Neural crest cell (in vitro differentiated cells): ENCODE measurements around the gene ZC2HC1B. TPM values are rescaled to one million over a fixed set of nuclear protein-coding genes. Genes with fewer than 3 reads are reported as not detected.
A peak's percentile ranks its signal among the peaks of the same experiment; 100 is the strongest.
"Not testable (repeated sequence)": the region's sequence is repeated elsewhere in the genome, so short reads cannot be mapped to it uniquely, and the experiment has no call there.

ENCODE experiments used
- DNase-seq: peaks from one replicate; pipeline ENCODE4 v3.0.0; 2021; ENCODE audit warnings: low read depth, mixed read lengths, low spot score
- H3K27ac Mint-ChIP-seq: one replicate; pipeline ENCODE4 v1.8.0; 2021; ENCODE audit warnings: mild to moderate bottlenecking, mixed read lengths; ENCODE audit not compliant: unreplicated experiment
- H3K27me3 Mint-ChIP-seq: 2 replicates; pipeline ENCODE4 v1.8.0; 2021; ENCODE audit warnings: low read depth, mild to moderate bottlenecking, mixed read lengths
- H3K36me3 Mint-ChIP-seq: 2 replicates; pipeline ENCODE4 v1.8.0; 2021; ENCODE audit warnings: low read depth, mild to moderate bottlenecking, mixed read lengths
- H3K4me1 Mint-ChIP-seq: 2 replicates; pipeline ENCODE4 v1.8.0; 2021; ENCODE audit warnings: mixed read lengths
- H3K4me3 Mint-ChIP-seq: one replicate; pipeline ENCODE4 v1.8.0; 2021; ENCODE audit warnings: mild to moderate bottlenecking, mixed read lengths
- H3K9me3 Mint-ChIP-seq: 2 replicates; pipeline ENCODE4 v1.8.0; 2021; ENCODE audit warnings: mixed read lengths
- total RNA-seq: library from RNA; stranded (reverse); gene quantifications from 2 replicates; pipeline ENCODE4 v1.2.1, GENCODE V29; 2021
- TF ChIP-seq, protein P1 (sequence below): fragments of 200-600 bp; sonication (generic); conservative IDR thresholded peaks from 2 replicates; pipeline ENCODE4 v1.5.0; 2021; ENCODE audit warnings: antibody characterized with exemption, mild to moderate bottlenecking

ZC2HC1B gene
- total RNA-seq, 1 donor from 2014 or later, result not detected

DNA sequence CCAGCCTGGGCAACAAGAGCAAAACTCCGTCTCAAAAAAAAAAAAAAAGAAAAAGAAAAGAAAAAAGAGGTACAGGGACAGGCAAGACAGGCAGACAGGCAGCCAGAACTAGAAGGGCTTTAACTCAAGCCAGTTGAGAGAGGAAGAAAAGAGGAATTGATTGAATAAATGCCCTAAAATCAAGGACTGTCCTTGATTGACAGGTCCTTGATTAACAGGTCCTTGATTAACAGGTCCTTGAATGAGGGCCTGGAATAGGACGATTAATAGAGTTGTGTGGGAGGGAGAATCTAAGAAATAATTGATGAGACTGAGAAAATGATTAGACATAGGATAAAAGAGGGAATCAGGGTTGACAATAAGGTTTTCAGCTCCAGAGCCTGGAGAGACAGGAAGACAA, 36.1 kb downstream of the ZC2HC1B start:
- TF ChIP-seq, protein P1, sequence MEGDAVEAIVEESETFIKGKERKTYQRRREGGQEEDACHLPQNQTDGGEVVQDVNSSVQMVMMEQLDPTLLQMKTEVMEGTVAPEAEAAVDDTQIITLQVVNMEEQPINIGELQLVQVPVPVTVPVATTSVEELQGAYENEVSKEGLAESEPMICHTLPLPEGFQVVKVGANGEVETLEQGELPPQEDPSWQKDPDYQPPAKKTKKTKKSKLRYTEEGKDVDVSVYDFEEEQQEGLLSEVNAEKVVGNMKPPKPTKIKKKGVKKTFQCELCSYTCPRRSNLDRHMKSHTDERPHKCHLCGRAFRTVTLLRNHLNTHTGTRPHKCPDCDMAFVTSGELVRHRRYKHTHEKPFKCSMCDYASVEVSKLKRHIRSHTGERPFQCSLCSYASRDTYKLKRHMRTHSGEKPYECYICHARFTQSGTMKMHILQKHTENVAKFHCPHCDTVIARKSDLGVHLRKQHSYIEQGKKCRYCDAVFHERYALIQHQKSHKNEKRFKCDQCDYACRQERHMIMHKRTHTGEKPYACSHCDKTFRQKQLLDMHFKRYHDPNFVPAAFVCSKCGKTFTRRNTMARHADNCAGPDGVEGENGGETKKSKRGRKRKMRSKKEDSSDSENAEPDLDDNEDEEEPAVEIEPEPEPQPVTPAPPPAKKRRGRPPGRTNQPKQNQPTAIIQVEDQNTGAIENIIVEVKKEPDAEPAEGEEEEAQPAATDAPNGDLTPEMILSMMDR, result no peak
- no peak for DNase-seq
- no peak overlapping the region for H3K4me3 Mint-ChIP-seq
- H3K27ac Mint-ChIP-seq, result no peak overlapping the region
- H3K9me3 Mint-ChIP-seq, result no peaks in the 10 kb centered on the region
- no peaks in the 10 kb centered on the region for H3K27me3 Mint-ChIP-seq
- H3K36me3 Mint-ChIP-seq, result no peaks in the 10 kb centered on the region
- H3K4me1 Mint-ChIP-seq, result peaks cover 4% of the 10 kb centered on the region

DNA sequence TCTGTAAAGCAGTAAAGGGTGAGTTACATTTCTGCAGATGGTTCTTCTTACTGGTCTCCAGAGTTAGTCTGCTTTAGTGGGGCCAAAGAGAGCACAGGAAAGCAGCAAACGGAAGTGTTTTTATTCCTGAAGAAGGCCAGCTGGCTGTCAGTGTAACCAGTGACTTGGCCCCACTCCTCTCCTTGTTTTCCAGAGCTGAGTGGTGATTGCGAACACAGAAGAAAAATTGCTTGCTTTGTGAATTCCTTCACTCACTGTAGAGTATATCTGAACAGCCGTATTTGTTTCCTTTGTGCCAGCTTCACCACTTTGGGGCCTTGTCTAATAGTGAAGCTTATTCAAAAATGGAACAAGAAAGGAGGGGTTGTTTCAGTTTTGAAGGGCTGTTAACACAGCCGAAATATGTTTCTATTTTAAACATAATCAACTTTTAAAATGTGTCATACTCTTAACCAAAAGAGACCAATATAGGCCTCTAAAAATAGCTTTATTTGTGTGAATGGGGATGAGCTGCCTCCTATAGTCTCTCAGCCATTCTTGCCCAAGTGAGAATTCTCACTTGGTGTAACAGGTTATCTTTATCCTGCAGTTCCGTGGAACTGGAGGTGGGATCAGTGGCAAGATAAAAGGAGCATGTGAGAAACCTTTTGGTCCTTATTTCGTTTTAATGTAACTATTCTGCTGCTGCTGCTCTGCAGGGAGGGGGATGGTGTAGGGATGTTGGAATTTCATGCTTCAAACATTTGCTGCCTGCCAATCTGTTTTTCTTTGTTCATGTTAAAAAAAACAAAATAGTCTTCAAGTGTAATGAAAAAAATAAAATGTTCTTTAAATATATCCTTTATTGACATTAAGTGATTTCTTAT, 37.8 kb downstream of the ZC2HC1B start:
- no peak for DNase-seq
- no peak overlapping the region for H3K4me3 Mint-ChIP-seq
- H3K27me3 Mint-ChIP-seq, result no peaks in the 10 kb centered on the region
- peaks cover 4% of the 10 kb centered on the region for H3K4me1 Mint-ChIP-seq
- TF ChIP-seq, protein P1, result no peak
- peak overlapping the region; percentile 8 for H3K27ac Mint-ChIP-seq
- no peaks in the 10 kb centered on the region for H3K9me3 Mint-ChIP-seq
- no peaks in the 10 kb centered on the region for H3K36me3 Mint-ChIP-seq

DNA sequence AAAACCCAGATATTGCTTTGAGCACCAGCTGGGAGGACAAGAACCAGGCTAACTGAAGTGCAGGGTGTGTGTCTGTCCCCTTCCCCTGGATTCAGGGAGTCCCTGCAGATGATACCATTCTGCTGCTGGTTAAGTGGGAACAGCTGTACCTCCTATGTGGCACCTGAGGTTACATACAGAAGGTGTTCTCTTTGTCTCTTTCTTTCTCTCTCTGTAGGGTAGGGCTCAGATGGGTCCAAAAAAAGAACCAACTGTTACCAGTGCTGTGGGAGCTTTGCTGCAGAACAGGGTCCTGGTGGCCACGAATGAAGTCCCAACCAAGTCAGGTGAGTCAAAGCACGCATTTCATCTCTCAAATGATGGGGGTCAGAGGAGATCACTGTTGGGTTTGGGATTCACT, 38.6 kb downstream of the ZC2HC1B start:
- Mint-ChIP-seq H3K27ac (no peak overlapping the region), H3K27me3 (no peaks in the 10 kb centered on the region), H3K36me3 (no peaks in the 10 kb centered on the region), H3K4me3 (no peak overlapping the region), H3K9me3 (no peaks in the 10 kb centered on the region), H3K4me1 (peaks cover 4% of the 10 kb centered on the region)
- DNase-seq, result no peak
- TF ChIP-seq, protein P1, result no peak

DNA sequence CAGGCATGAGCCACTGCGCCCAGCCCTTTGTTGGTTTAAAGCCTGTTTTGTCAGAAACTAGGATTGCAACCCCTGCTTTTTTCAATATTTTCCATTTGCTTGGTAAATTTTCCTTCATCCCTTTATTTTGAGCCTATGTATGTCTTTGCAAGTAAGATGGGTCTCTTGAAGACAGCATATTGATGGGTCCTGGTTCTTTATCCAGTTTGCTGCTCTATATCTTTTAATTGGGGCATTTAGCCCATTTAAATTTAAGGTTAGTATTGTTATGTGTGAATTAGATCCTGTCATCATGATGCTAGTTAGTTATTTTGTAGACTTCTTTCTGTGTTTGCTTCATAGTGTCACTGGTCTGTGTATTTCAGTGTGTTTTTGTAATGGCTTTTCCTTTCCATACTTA, 46.8 kb downstream of the ZC2HC1B start:
- H3K9me3 Mint-ChIP-seq, result peaks cover 14% of the 10 kb centered on the region
- no peak overlapping the region for H3K27ac Mint-ChIP-seq
- H3K36me3 Mint-ChIP-seq, result peaks cover 12% of the 10 kb centered on the region
- no peaks in the 10 kb centered on the region for H3K4me1 Mint-ChIP-seq
- no peaks in the 10 kb centered on the region for H3K27me3 Mint-ChIP-seq
- H3K4me3 Mint-ChIP-seq, result no peak overlapping the region
- no peak for DNase-seq
- TF ChIP-seq, protein P1, result no peak

DNA sequence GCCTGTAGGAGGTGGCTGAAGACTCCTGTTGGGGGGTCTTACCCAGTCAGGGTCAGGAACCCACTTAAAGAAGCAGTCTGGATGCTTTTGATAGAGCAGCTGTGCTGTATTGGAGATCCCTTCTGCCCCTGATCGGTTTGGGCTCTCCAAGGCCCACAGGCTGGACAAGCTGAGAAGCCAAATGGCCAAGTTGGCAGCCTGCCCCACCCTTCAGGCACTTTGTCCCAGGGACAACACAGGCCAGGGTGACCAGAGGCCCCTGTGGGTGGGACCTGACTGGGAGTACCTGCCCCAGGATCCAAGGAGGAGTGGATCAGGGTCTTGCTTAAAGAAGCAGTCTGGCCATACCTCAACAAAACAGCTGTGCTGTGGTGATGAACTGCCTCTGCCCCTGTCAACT, 48.4 kb downstream of the ZC2HC1B start:
- Mint-ChIP-seq H3K36me3 (peaks cover 12% of the 10 kb centered on the region), H3K9me3 (peaks cover 14% of the 10 kb centered on the region), H3K4me1 (no peaks in the 10 kb centered on the region), H3K4me3 (no peak overlapping the region), H3K27me3 (no peaks in the 10 kb centered on the region), H3K27ac (no peak overlapping the region)
- no peak for DNase-seq
- TF ChIP-seq, protein P1, result no peak

DNA sequence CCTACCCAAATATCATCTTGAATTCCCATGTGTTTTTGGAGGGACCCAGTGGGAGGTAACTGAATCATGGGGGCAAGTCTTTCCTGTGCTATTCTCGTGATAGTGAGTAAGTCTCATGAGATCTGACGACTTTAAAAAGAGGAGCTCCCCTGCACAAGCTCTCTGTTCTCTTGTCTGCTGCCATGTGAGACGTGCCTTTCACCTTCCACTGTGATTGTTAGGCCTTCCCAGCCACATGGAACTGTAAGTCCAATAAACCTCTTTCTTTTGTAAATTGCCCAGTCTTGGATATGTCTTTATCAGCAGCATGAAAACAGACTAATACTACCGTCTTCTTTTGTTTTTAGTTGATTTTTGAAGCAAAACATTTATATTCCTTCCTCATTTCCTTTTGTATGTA, 52.8 kb downstream of the ZC2HC1B start:
- H3K27ac Mint-ChIP-seq, H3K27me3 Mint-ChIP-seq, DNase-seq, H3K4me1 Mint-ChIP-seq, H3K36me3 Mint-ChIP-seq, H3K4me3 Mint-ChIP-seq: not testable (repeated sequence)
- H3K9me3 Mint-ChIP-seq, result peaks cover 11% of the 10 kb centered on the region
